GM10266 (cell line): ENCODE data around the gene TRIL.

Experiments
- DNase-seq: peaks from one replicate; pipeline ENCODE4 v3.0.0; 2012; ENCODE audit errors: extremely low spot score
- CTCF ChIP-seq: IDR thresholded peaks from 2 replicates; pipeline ENCODE4 v1.5.1; 2012; ENCODE audit warnings: mild to moderate bottlenecking, low read depth; ENCODE audit not compliant: control insufficient read depth, insufficient read depth; ENCODE audit errors: missing control alignments

The TRIL gene

DNA sequence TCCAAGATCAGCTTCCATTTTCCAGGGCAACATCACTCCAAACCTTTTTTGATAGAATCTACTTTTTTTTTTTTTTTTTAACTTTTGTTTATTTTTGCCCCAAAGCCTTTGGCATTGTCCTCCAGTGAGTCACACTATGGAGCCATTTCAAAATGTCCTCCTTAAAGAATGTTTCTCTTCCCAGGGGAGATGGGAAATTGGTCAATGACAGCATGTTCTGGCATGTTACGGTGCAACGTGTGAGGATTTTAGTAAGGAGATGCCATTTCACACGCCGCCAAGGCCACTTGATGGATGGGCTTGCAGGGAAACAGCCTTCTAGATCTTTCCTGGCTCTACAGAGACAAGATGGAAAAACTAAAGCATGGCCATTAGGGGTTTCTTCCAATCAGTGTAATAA is 30.7 kb upstream of the TRIL start:
- no peak for TF ChIP-seq CTCF
- DNase-seq: no peak

DNA sequence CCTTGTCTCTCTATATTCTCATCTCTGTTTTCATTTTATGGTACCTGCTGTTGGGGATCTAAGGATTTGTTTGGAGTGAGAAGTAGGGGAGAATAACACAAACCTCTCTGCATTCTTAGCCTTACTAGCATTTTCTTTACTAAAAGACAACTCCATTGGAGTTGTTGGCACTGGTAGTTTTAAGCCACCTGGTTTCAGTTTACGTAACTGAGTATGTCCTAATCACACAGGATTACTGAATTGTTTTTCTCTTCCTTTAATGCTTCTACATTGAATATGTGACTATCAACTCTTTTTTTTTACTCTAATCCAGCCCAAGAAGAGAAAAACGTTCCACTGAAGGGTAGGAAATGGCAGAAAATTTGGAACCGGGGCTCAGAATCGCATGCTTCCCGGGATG is 30.0 kb upstream of the TRIL start:
- DNase-seq: no peak
- no peak for TF ChIP-seq CTCF

- no peak for DNase-seq
- TF ChIP-seq CTCF: no peak
These were observed 28.6 kb upstream of the TRIL start for GRCh38 chr7:28986765-28987110.

DNA sequence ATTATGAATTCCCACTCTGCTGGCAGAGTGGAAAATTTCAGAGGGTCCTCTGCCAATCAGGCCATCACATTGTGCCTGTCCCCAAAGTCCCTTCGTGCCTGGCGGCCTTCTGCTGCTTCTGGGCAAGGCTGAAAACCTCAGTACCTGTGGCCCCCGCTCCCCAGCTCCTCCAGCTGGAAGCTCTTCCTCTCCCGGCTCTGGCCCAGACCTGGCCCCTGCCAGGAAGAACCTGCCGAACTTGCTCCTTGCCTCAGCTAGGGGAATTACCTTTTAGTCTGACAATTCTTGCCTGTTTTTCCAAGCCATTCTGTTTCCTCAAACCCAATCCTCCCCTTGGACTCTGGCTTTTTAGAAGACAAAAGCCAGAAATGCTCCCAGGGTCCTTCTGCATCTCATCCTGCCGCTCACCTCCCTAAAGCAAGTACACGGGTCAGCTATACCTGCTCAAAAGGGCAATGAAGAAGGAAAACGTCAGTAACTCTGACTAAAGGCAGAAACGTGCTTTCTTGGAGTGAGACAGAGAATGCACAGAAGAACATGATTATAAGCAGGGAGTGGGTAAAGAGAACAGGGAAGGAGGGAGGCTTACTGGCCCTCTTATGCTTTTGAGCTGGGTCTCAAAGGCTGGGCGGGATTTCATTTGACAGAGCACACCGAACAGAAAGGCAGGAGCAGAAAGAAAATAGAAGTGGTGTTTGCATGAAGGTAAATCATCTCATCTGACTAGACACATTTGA is 28.1 kb upstream of the TRIL start:
- DNase-seq: no peak
- TF ChIP-seq CTCF: no peak

GRCh38 chr7:28984631-28985030 is 26.5 kb upstream of the TRIL start:
- no peak for TF ChIP-seq CTCF
- no peak for DNase-seq

- TF ChIP-seq CTCF: no peak
- DNase-seq: no peak
These were observed 26.1 kb upstream of the TRIL start for GRCh38 chr7:28984217-28984616.

- no peak for DNase-seq
- TF ChIP-seq CTCF: no peak
These were observed 25.5 kb upstream of the TRIL start for GRCh38 chr7:28983396-28984190.
